Measurements from ENCODE around the gene TMEM170A. TPM values are rescaled to one million over a fixed set of nuclear protein-coding genes. Genes with fewer than 3 reads are reported as not detected.

TMEM170A gene
- total RNA-seq, 4 donors from 2014 or later: 22.4 to 38.3 (median 29.8) TPM

DNA sequence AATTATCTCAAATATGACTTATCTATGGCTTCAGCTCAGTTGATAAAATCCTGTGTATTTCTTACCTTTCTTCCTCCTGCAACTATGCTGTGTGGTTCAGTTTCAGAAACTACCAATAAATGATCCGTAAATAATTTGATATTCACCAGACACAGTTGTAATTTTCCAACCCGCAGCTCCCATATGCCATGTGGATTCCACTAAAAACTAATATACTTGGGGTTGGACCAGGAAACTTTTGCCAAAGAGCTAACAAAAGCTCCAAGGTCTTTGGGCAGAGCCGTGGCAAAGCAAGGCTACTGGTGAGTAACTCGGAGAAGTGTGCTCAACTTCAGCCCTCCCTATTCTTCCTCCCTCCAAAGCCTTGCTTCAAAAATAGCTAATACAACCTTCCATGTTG, 33.1 kb upstream of the TMEM170A start:
- ATAC-seq (ENCODE audit: low FRiP score) (no peak), DNase-seq (ENCODE audit: low spot score) (no peak)
- TF ChIP-seq, protein P1, sequence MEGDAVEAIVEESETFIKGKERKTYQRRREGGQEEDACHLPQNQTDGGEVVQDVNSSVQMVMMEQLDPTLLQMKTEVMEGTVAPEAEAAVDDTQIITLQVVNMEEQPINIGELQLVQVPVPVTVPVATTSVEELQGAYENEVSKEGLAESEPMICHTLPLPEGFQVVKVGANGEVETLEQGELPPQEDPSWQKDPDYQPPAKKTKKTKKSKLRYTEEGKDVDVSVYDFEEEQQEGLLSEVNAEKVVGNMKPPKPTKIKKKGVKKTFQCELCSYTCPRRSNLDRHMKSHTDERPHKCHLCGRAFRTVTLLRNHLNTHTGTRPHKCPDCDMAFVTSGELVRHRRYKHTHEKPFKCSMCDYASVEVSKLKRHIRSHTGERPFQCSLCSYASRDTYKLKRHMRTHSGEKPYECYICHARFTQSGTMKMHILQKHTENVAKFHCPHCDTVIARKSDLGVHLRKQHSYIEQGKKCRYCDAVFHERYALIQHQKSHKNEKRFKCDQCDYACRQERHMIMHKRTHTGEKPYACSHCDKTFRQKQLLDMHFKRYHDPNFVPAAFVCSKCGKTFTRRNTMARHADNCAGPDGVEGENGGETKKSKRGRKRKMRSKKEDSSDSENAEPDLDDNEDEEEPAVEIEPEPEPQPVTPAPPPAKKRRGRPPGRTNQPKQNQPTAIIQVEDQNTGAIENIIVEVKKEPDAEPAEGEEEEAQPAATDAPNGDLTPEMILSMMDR (IDR thresholded peaks at IDR 0.05): no peak

DNA sequence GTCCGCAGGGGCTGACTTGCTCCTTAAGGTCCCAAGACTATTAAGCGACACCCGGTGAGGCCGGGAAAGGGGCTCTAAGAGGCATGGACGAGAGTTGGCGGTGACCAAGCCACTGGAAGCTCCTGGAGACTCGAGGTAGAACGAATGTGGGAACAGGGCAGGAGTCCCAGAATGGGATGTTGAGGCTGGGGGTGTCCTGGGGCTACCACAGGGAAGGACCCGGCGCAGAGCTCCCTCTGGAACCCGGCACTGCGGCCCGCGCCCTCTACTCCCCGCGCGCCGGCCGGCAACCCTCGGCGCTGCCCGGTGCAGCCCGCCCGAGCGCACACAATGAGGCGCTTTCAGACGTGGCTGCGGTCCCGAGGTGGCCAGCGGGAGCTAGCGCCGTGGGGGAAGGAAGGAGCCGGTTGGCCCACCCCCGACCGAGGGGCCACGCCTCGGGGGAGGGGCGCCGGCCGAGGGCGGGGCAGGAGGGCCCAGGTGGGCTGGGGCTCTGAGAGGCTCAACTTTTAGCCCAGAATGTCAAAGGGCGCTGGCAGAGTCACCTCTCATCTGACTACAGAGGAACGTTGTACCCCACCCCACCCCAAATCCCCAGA, 30.7 kb upstream of the TMEM170A start, which contains the start of gene CHST6:
TSS of gene CHST6 (minus strand) at position 366 of the 599 bp plus-strand sequence. CDS start 15,613 bp downstream, outside the sequence.
- DNase-seq (ENCODE audit: low spot score) (no peak), ATAC-seq (ENCODE audit: low FRiP score) (peak; percentile 77)
- TF ChIP-seq, protein P1 (IDR thresholded peaks at IDR 0.05): no peak

DNA sequence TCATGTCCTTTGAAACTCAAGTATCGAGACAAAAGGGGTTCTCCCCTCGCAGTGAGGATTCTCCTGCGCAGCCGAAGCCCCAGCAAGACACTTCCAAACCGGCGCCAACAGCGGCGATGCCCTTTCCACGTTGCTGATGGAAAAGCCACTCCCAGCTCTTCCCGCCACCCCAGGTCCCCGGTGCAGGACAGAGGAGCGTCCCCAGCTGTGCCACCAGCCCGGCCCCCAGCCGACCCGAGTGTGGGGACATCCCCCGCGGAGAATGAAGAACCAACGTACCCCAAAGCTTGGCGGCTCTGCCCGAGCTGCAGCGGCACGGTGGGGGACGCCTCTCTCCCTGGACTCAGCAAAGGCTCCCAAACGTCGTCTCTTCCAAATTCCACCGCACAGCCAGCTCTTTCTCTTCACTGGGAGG, 30.2 kb upstream of the TMEM170A start:
- DNase-seq (ENCODE audit: low spot score): no peak
- no peak for ATAC-seq (ENCODE audit: low FRiP score)
- TF ChIP-seq, protein P1 (IDR thresholded peaks at IDR 0.05): no peak

- ATAC-seq (ENCODE audit: low FRiP score): no peak
- TF ChIP-seq, protein P1 (IDR thresholded peaks at IDR 0.05): no peak
Observed at GRCh38 chr16:75494184-75494583, 29.7 kb upstream of the TMEM170A start.

DNA sequence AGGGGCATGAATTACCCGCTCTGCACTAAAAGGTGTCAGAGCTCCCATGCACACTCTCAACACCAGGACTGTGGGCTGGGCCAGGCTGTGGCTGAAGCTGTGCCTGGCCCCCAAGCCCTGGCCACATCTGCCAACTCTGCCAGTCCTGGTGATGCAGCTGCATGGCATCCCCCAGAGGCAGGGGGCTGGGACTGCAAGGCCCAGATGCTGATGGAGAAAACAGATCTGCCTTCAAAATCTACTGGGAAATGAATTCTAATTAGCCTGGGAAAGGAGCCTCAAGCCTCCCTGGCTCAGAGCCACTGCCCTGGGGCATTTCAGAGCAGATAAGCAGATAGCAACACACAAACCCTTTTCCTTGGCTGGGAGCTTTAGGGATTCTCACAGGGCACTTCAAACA, 27.4 kb upstream of the TMEM170A start:
- ATAC-seq (ENCODE audit: low FRiP score) (no peak), DNase-seq (ENCODE audit: low spot score) (no peak)
- TF ChIP-seq, protein P1 (IDR thresholded peaks at IDR 0.05): no peak

More at GRCh38 chr16:75494184-75494583, 29.7 kb upstream of the TMEM170A start:
- no peak for DNase-seq (ENCODE audit: low spot score)

- TF ChIP-seq, protein P1 (IDR thresholded peaks at IDR 0.05): no peak
- no peak for DNase-seq (ENCODE audit: low spot score)
- ATAC-seq (ENCODE audit: low FRiP score): no peak
Observed at GRCh38 chr16:75488322-75488721, 23.8 kb upstream of the TMEM170A start.

DNA sequence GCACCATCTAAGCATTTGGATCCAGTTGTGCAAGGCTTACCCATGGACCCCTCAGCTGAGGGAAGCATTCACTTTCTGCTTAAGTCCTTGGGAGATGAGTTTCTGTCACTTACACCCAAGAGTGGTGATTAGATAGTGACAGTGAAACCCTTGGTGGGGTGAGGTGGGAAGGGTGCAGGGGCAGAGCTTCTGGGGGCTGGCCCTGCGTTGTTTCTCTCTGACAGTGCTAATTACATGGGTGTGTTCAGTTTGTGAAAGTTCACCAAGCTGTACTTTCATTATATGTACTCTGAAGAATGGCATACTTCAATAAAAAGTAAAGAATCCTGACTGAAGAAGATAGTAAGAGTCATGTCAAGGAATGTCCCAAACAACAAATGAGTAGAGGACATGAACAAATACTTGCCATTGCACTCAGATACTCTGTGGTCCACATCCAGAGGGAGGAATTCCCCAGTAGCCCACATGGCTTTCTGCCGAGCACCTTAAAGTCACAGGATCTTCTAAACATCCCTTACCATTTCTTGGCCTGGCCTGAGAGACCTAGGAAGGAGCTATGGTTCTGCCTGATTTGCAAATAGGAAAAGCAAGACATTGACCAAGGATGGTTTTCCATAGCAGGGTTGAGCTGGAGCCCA, 22.3 kb upstream of the TMEM170A start:
- no peak for DNase-seq (ENCODE audit: low spot score)
- TF ChIP-seq, protein P1 (IDR thresholded peaks at IDR 0.05): no peak
- no peak for ATAC-seq (ENCODE audit: low FRiP score)

Measured in omental fat pad (tissue), 4 donors.